GM12892 (cell line): ENCODE results near the gene WWOX.

Source experiments
- DNase-seq: peaks from one replicate; pipeline ENCODE4 v3.0.0; 2011; ENCODE audit not compliant: insufficient read length
- FAIRE-seq: peaks from 2 replicates; lab custom pipeline; 2011; peaks lifted over from hg19 to GRCh38; lab: Jason Lieb, UNC
- POLR2A ChIP-seq: IDR thresholded peaks from 2 replicates; pipeline ENCODE4 v1.6.1; 2011; ENCODE audit warnings: low read depth, low read length, control low read depth
- POLR2AphosphoS5 ChIP-seq: IDR thresholded peaks from 2 replicates; pipeline ENCODE4 v1.6.1; 2011; ENCODE audit warnings: low read depth, low read length, control low read depth
- TAF1 ChIP-seq: IDR thresholded peaks from 2 replicates; pipeline ENCODE4 v1.6.1; 2011; ENCODE audit warnings: low read depth, mild to moderate bottlenecking, control low read depth, low read length, borderline replicate concordance

The WWOX gene

DNA sequence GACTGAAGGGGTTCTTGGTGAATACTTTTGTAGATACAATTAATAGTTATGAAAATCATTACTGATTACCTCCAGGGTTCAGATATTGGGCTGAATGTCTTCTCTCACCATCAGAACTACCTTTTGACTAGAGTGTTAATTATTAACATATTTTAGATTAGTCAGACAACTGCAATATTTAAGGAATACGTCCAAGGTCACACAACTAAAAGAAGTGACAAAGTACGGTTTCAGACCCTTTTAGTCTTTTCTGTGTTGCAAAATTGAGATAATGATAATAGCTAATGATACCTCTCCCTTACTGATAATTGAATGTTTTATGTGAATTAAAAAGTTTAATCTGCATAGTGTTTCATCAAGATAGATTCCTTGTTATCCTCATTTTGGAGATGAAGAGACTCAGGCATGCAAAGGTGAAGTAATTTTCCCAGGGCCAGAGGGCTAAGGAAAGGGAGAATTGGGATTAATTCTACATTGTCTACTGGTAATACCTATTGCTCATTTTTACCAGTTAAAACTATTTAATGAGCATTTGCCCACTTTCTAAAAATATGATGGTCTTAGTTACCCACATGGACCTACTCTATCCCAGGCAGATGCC is 107.3 kb downstream of the WWOX start:
- TF ChIP-seq POLR2A (no peak), POLR2AphosphoS5 (no peak), TAF1 (no peak)
- no peak for DNase-seq
- FAIRE-seq: no peak

DNA sequence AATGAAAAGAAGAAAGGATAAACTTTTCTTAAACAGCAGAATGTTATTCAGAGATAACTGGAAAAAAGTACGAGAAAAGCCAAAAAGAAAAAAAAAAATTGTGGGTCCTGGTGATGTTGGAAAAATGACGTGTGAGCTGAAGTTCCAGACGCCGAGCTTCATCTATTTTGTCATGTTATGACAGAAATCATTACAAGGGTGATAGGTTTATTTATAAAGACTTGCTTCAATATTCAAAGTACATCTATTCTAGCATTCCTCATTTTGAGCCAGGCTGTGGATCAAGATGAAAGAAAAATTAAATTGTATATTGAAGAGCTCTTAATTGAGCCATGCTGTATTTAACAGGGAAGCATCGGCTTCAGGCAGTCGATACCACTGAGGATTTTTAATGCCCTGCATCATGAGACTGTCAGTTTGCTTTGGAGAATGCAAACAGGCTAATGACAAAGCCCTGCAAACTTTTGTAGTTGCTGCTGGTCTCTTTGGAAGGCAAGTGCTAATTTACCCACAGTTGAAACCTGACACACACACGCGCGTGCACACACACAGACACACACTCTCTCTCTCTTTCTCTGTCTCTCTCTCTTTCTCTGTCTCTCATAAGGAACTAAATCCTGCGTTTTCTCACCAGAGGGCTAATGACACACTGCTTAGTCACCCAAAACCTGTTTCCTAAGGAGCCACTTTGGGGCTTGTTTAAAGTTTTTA is 110.7 kb downstream of the WWOX start:
- DNase-seq (no peak), FAIRE-seq (no peak)
- TF ChIP-seq TAF1 (no peak), POLR2A (no peak), POLR2AphosphoS5 (no peak)

DNA sequence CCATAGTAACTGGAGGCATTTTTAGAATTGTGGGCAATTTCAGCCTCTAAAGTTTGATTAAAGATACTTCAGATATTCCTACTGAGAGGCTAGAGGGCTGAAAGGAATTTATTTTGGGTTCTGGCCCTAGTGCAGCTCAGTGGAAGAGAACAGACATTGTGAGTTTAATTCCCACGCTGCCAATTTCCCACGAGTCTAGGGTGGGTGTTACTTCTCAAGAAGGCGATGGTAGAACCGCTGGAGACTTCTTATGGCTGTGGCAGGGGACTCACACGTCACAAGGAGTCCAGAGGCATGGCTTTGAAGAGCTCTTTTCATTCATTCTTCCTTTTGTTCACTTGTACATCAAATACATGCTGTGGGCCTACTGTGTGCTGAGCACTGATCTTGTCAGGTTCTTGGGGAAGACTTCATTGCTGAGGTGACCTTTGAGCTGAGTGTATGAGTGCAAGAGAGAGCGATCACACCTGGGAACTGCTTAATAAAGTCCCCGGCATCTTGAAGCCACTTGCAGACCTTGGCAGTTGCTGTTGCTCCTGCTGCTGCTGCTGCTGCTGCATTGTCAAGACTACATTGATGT is 111.7 kb downstream of the WWOX start:
- FAIRE-seq (no peak), DNase-seq (no peak)
- TF ChIP-seq POLR2AphosphoS5 (no peak), TAF1 (no peak), POLR2A (no peak)

DNA sequence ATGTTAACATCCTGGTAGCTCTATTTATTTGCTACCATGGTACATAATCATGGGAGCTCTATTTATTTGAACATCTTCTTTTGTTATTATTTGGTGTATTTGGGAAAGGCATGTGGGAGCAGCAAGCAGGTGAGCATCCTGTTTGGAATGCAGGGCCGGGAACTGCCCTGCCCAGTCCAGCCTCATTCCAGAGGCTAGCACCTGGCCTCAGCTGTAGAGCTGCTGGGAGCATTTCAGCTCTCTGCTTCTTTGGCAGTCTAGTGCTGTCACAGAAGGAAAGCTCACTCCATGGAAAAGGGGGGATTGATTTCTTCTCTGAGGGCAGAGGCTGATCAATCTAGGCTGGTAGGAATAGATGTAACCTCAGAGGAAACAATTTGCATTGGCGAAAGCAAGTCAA is 112.5 kb downstream of the WWOX start:
- DNase-seq (no peak), FAIRE-seq (no peak)
- no peak for TF ChIP-seq TAF1
- TF ChIP-seq POLR2AphosphoS5: no peak
- no peak for TF ChIP-seq POLR2A

DNA sequence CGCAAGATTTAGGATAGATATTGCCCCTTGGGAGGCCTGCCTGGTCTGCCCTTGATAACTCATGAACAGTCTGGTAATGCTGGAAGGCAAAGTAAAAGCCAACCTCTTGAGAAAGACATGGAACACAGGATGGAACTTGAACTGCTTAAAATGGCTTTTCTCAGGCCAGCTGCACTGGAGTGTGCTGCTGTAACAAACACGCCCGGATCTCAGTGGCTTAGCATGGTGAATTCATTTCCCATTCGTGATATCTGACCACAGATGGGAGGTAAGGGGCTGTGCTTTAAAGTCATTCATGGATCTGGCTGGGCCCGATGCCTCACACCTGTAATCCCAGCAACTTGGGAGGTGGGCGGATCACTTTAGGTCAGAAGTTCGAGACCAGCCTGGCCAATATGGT is 113.2 kb downstream of the WWOX start:
- FAIRE-seq (no peak), DNase-seq (no peak)
- no peak for TF ChIP-seq TAF1
- no peak for TF ChIP-seq POLR2A
- TF ChIP-seq POLR2AphosphoS5: no peak

DNA sequence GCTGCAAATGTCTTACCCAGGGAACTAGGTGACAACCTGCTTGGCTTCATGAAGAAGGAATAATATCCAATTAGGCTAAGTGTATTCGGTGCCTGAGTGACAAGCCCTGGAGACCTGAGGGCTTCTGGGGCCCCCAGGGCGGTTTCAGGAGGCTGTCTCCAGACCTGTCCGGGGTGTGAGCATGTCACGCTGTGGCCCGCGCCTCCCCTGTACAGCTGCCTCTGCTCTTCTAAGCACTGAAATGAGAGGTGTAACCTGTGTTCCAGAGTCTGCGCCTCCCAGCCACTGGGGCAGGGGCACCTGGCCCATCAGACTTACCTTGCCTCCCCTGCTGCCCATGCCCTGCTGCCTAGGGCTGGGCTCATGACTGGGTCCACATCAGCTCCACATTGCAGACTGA is 114.3 kb downstream of the WWOX start:
- FAIRE-seq: no peak

DNA sequence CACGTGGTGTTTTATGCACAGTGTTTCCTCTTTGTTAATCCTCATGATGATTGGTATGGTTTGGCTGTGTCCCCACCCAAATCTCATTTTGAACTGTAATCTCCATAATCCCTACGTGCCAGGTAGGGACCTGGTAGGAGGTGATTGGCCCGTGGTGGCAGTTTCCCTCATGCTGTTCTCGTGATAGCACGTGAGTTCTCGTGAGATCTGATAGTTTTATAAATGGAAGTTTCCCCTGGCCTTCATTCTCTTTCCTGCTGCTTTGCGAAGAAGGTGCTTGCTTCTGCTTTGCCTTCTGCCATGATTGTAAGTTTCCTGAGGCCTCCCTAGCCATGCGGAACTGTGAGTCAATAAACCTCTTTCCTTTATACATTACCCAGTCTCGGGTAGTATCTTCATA is 115.8 kb downstream of the WWOX start:
- no peak for TF ChIP-seq POLR2AphosphoS5
- no peak for TF ChIP-seq POLR2A
- no peak for TF ChIP-seq TAF1
- no peak for FAIRE-seq

More for the DNA sequence above, 114.3 kb downstream of the WWOX start:
- TF ChIP-seq POLR2AphosphoS5: no peak
- TF ChIP-seq POLR2A: no peak
- no peak for DNase-seq

DNA sequence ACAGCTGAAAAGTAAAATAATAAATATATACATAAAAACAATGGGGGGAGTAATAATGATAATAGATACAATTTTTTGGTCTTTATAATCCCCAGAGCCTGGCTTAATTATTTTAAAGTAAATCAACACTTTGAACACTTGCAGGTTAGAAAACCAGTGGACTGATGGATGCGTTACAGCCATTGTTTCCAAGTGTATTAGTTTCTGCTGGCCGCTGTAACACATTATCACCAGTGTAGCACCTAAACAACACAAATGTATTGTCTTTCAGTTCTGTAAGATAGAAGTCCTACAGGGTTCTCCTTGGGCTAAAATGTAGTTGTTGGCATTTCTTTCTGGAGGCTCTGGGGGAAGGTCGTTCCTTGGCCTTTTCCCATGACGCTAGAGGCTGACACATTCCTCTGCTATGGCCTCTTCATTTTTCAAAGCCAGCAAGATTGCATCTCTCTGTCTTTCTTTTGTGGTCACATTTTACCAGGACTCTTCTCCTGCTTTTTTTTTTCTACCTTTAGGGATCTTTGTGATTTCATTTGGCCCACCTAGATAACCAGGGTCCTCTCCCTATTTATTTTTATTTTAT is 116.8 kb downstream of the WWOX start:
- DNase-seq (no peak), FAIRE-seq (no peak)
- no peak for TF ChIP-seq TAF1

More for the DNA sequence above, 115.8 kb downstream of the WWOX start:
- DNase-seq: no peak

DNA sequence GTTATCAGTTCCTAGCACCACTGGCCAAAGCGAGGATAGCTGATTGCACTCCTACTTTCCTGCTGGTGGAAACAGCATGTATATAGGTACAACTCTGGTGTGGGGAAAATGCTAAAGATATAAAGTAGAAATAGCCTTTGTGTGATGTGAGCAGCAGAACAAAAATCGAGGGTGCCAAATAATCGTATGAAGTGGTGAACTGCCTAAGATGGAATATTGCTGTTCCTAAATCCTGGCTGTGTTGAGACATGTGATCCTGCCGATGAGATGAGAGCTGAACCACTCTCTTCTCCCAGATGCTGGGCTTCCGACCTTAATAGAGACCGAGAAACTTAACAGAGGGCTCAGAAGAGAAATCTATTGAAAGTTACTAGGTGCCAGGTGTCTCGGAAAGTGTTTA is 117.8 kb downstream of the WWOX start:
- DNase-seq: no peak
- FAIRE-seq: no peak
- TF ChIP-seq POLR2AphosphoS5 (no peak), POLR2A (no peak), TAF1 (no peak)

DNA sequence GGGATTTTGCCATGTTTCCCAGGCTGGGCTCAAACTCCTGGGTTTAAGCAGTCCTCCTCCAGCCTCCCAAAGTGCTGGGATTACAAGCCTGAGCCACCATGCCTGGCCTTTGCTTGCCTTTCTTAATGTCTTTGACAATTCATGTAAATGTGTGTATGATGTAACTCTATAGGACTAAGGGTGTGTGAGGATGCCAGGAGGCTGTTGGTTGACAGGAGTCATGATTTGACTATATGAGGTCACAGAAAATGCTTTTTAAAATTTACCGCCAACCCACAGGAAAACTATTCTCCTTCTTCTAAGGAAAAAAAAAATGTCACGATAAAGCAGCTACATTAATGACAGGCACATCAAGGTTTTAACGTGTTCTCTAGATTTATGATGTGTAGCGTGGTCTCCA is 118.8 kb downstream of the WWOX start:
- no peak for TF ChIP-seq POLR2AphosphoS5
- TF ChIP-seq TAF1: no peak
- TF ChIP-seq POLR2A: no peak
- no peak for FAIRE-seq
- no peak for DNase-seq

DNA sequence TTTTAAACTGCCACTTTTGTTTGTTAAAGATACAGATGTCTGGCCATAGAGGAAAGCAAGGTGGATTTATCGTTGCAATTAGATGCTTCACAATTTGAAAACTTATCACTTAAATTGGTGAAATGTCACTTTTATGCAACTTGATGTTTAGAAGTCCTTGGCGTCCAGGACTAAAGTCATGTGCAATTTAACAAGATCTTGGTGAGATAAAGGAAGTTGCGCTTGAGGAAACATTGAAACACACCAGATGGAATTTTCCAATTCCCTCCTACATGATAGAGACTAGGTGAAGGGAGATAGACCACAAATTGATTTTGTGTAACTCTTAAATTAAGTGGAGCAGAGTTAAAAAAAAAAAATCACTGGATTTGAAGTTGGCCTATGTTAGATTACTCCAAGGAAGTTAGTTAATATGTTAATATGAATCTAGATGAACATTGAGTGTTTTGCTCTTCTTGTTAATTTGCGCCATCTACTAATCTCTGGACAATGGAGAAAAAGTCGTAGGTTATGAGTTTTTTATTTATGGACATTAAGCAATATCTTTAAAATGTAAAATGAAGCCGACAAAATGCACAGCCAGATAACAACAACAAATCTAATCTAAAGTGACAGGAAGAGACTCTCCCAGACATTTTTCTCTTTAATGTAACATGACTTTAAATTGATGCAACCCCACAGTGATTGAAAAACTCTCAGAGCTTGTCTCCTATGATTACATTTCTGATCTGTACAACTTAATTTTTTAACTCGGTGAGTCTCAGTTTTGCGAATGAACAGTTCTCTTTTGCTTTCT is 119.6 kb downstream of the WWOX start:
- FAIRE-seq: no peak

More for the DNA sequence above, 119.6 kb downstream of the WWOX start:
- TF ChIP-seq POLR2AphosphoS5: no peak
- TF ChIP-seq POLR2A: no peak
- TF ChIP-seq TAF1: no peak
- no peak for DNase-seq
